ENCODE results near the gene TTYH3.

The TTYH3 gene

DNA sequence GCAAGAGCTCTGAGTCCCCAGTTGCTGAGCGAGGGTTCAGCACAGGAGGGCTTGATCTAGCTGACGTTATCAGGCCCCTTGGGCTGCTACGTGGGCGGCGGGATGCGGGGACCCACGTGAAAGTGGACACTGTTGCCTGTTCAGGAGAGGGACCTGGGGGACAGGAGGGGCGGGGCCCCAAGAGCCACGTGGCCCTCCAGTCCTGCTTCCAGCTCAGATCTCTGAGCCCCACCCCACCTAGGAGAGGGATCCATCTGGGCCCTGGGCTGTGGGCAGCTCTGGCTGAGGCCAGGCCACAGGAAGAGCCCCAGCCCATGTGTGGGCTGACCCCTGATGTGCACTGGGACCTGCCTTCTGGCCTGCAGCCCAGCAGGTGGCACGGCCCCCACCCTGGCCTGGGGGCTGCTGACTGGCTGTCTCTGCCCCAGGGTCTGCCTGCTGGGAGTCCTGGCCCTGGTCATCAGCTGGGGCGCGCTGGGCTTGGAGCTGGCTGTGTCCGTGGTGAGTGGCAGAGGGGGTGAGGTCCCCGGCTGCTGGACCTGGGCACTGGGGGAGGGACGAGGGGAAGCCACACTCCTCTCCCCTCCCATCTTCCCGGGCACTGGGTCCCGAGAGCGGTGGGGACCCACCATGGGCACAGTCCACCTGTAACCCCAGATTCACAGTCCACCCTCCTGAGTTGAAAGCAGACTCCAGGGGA is 17.5 kb downstream of the TTYH3 start:
- DNase-seq = no peak

DNA sequence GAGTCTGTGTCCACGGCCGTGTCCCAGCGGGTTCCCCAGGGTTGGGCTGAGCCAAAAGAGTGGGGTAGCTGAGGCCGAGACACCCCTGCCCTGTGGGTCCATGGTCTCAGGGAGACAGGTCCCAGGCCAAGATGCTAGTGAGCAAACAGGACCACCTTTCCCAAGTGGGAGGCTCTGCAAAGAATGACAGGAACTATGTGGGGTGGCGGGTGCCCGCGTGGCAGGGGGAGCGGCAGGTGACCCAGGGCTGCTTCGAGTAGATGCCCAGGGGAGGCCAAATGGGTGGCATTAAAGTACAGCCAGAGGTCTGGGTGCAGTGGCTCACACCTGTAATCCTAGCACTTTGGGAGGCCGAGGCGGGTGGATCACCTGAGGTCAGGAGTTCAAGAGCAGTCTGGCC is 18.2 kb downstream of the TTYH3 start:
- no peak for DNase-seq

DNA sequence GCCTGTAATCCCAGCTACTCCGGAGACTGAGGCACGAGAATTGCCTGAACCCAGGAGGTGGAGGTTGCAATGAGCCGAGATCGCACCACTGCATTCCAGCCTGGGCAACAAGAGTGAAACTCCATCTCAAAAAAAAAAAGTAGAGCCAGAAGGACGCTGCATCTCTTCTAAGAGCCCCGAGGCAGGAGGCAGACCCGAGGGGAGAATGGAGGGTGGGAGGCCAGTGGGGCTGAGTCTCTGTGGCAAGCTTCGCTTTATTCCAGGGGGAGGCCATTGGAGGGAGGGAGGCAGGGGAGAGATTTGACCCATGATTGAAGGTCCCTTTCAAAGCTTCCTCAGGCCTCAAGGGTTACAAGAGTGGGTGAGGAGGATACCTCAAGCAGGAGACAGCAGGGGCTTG is 18.7 kb downstream of the TTYH3 start:
- DNase-seq = no peak

DNA sequence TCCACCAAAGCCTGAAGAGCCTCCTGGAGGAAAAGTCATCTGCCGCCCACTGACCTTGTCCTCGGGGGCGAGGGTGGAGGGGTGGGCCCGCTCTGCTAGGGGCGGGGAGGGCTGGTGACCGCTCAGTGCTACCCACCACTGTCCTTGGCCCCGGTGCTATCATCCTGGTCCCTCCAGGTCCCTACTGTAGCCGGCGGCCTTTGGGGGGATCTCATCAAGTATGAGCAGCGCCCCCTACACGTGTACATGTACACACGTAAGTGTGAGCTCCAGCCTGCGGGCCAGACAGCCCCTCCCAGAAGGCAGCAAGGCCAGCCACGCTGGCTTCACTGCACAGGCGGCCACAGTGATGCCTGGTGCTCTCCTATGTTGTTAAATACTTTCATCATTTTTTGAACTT is 19.6 kb downstream of the TTYH3 start:
- no peak for DNase-seq

DNA sequence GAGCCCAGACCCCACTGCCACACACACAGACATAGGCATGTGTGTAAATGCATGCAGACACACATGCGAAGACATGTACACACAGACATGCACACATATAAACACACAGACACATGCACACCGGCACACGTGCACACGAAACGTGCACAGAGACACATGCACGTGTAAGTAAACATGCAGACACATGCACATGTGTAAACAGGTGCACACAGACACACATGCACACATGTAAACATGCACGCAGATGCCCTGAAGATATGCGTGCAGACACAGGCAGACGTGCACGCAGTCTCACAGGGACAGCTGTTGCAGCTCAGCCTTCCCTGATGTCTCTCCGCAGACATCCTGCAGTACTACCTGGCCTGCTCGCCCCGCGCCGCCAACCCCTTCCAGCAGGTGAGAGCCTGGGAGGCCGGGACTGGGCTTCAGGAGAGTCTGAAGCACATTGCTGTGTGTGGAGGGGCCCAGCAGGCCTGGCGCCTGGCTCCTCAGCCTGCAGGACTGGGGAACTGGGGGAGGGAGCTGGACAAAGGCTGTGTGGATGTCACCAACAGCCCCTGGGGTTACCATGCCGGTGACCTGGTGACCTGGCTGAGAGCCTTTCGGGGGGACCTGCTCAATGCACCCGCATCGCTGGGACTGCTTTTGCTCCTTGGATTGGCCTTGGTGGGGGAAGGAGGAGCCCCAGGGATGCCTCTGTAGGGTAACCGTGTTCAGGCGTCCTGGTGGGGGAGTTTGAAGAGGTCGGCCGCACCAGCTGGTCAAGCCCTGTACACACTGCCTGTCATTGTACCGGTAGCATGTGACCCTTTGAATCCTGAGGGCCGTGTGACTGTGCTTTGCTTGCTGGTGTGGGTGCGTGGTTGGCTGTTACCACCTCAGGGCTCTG is 20.3 kb downstream of the TTYH3 start:
- no peak for DNase-seq

DNA sequence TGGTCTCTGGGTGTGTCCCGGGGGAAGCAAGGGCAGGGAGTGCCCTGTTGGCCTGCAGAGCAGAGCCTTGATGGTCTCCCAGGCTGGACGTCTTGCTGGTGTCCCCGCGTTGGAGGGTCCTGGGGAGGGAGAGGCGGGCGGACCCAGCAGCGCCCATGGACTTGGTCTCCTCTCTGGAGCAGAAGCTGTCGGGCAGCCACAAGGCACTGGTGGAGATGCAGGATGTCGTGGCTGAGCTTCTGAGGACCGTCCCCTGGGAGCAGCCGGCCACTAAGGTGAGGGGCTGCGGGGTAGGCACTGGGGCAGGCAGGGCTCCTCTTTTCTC is 20.9 kb downstream of the TTYH3 start:
- no peak for DNase-seq

DNA sequence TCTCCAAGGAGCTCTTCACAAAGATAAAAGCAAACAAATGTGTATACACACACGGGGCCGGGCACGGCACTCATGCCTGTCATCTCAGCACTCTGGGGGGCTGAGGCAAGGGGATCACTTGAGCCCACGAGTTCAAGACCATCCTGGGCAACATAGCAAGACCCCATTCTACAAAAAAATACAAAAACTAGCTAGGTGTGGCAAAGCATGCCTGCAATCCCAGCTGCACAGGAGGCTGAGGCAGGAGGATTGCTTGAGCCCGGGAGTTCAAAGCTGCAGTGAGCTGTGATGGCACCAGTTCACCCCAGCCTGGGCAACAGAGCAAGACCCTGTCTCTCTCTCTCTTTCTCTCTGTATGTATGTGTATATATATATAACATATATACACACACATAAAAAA is 22.3 kb downstream of the TTYH3 start:
- DNase-seq = no peak

DNA sequence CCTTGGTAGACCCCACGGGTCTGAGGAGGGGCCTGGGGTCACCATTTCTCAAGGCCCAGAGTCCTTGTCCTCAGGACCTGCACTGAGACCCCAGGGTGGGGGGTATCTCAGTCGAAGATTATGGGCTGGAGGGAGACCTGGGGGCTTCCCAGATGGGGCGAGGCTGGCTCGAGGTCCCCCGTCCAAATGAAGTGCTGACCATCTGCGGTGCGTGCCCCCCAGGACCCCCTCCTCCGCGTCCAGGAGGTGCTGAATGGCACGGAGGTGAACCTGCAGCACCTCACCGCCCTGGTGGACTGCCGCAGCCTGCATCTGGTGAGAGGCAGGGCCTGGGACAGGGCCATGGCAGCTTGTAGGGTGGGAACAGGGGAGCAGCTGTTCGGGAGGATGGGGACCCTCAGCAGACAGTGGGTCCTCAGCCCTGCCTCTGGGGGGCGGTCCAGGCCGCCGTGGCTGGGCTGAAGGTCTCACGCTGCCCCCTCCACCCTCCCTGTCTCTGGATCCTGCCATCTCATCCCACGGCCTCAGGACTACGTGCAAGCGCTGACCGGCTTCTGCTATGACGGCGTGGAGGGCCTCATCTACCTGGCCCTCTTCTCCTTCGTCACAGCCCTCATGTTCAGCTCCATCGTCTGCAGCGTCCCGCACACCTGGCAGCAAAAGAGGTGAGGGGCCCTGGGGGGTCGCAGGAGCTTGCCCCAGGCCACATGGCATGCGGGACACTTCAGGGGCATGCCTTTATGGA is 24.3 kb downstream of the TTYH3 start:
- DNase-seq = no peak

DNA sequence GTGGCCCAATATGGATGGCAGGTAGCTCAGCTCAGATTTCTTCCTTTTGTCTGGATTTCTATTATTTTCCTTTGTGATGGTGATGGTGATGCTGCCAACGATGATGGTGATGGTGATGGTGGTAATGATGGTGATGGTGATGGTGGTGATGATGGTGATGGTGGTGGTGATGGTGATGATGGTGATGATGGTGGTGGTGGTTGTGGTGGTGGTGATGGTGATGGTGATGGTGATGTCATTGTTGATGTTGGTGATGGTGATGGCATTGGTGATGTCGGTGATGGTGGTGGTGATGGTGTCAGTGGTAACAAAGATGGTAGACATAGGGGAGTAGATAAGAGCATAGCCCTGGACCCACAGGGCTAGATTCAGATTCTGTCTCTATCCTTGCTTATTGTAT is 25.4 kb downstream of the TTYH3 start:
- DNase-seq = no peak

DNA sequence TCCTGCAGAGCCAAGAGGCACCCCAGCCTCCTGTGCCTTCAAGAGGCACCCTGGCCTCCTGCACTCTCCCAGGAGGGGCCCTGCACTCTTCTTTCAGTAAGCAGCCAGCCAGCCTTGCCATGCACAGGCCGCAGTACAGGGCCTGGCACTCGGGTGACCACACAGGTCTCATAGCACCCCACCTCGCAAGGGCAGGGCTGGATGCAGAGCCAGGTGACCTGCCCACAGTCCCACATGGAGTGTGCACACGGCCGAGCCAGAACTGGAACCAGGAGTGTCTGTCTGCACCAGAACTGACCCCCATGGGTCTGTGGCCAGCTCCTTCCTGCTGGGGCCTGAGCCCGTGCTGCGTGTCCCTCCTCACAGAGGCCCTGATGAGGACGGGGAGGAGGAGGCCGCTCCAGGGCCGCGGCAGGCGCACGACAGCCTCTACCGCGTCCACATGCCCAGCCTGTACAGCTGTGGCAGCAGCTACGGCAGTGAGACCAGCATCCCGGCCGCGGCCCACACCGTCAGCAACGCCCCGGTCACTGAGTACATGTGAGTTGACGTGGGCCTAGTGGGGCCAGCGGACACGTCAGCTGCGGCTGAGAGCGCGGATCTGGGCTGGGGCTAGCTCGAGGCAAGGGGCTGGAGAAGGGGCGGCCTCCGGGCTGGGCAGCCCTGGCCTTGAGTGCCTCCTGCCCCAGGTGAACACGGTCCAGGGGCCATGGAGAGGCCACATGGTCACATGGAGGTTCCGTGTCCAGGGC is 26.3 kb downstream of the TTYH3 start:
- no peak for DNase-seq

DNA sequence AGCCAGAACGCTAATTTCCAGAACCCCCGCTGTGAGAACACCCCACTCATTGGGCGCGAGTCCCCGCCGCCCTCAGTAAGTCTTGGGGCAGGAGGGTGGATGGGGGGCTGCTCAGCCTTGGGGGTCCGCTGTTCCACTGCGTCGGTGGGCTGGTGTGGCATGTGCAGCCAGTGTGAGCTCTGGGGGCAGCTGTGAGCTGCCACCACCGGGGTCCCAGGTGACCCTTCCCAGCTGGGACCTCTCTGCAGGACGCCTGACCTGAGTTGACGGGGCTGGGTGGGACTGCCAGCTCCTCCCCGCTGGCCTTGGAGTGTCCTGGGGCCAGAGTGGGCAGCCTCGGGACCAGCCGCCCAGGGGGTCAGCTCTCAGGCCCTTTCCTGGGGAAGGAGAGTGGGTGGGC is 27.2 kb downstream of the TTYH3 start:
- no peak for DNase-seq

DNA sequence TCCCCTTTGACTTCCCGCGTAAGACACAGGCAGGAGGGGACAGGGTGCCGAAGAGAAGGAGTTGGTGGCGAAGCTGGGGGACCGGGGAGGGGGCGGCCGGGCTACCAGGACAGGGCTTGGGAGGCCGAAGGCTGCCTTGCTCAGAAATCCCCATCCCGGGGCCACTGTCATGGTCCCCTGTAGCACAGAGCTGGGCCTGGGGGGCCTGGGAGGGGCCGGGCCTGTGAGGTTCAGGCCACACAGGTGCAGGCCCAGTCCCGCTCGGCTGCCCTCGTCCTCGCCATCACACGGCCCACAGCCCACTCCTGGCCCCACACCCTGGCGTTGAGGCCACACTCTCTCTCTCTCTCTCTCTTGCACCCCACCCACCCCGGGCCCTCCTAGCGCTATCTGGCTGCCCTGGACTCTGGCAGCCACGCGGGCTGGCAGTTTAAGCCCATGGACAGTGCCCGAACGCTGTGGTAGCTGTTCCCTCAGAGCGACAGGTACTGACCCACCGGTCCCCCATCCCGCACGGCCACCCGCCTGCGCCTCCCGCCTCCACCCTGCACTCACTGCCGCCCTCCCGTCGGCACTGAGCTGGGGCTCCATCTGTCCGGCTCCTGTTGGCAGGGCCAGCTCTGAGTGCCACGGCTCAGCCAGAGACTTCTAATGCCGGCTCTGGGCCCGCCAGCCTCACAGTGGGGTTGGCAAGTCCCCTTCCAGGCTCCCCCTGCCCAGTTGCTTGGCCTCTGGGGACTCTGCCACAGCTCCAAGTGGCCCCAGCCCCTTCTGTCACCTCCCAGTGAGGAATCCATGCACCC is 28.0 kb downstream of the TTYH3 start:
- DNase-seq = no peak

DNA sequence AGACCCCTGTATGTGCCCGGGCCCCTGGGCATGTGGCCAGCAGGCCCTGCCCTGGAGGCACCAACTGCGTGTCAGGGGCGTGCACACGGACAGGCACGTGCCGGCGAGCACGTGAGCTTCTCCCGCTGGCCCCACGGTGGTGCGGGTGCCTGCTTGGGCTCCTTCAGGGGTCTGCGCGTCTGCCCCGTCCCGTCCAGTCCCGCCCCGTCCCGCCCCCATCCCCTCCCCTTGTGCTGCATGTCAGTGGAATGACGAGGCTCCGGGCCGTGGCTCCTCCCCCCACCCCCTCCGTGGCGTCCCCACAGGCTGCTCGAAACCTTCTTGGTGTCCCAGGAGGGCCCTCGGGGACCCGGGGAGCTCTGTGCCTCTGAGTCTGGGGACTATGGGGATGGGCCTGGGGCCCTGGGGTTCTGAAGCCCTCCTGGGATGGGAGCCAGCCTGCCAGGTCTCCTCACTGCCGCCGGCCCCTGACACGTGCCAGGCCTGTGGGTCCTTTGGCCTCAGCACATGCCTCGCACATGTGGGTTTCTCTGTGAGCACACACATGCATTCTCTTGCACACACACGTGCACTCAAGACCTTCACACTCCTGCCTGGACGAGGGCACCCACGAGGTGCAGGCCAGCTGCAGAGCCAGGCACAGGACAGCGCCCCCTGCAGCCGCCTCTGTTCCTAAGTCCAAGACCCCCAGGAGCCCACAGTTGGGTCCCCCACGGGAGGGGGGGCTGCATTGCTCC is 28.7 kb downstream of the TTYH3 start:
- no peak for DNase-seq

DNA sequence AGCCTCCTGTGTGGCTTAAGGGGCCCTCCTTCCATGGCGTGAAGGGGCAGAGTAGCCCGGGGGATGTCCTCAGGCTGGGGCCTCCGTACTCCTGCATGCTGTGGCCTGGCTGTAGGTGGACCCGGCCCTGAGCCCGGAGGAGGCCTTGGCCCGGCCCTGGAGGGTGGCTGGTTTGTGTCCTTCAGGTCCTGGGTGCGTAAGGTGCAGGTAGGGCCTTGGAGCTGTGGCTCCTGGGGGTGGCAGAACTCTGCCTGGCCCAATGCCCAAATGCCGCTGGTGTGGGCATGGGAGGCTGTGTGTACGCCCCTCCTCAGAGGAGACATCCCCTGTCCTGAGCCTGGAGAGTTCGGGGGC is 29.3 kb downstream of the TTYH3 start:
- no peak for DNase-seq

DNA sequence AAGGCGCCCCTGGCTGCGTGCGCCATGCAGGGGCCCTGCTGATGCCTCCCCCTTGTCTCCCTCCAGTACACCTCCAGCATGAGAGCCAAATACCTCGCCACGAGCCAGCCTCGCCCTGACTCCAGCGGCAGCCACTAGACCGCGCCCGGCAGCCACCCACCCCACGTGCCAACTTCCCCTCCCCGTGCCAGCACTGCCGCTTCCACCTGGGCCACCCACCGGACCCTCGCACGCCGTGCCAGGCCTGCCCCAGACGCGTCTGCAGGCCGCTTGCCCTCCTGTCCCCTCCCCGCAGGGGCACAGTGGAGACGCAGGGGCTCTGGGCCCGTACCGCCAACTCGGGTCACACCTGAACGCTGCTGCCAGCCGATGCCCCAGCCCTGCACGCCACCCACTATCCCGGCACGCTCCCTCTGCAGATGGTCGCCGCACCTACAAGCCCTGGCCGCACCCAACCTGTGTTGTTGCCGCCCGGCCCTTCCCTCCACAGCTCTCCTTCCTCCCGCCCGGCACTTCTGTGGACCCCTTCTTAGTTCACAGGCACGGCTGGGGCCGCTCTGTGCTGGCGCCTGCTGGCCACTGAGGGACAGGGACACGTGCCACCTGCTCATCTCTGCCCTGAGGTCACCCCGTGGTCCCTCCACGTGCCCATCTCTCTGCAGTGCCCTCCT is 30.0 kb downstream of the TTYH3 start:
- no peak for DNase-seq

DNA sequence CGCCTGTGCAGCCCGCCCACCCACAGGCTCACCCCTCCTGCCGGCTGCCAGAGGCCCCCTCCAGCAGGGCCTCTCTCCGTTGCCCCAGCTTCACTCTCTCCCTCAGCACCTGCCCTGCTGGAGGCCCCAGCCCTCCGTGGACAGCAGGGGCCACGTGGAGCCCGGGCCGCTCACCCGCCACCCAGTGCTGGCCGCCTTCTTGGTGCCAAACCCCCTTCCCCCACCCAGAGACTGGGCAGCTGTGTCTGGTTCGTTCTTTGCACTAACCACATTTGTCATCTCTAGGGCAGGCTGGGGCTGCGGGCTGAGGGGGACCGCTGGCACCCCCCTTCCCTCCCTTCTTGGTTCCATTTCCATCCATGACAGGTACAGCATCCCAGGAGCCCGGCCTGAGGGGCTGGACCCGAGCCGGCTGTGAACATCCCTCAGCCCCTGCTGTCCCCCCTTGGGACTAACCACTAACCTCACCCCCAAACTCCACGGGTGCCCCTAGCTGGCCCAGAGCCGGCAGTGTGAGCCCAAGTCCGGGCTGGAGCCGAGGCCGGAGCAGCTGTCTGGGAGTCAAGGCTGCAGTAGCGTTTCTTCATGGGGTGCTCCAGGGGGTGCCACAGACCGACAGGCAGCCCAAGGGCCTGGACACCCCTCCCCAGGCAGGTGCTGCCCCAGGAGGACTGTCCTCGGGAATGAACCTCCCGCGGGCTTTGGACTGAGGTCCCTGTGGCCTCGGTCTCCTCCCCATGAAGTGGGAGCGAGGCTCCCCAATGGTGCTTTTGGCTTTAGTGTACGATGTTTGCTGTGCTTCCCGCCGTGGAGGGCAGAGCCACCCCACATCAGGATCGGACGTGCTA is 30.7 kb downstream of the TTYH3 start:
- DNase-seq = no peak

DNA sequence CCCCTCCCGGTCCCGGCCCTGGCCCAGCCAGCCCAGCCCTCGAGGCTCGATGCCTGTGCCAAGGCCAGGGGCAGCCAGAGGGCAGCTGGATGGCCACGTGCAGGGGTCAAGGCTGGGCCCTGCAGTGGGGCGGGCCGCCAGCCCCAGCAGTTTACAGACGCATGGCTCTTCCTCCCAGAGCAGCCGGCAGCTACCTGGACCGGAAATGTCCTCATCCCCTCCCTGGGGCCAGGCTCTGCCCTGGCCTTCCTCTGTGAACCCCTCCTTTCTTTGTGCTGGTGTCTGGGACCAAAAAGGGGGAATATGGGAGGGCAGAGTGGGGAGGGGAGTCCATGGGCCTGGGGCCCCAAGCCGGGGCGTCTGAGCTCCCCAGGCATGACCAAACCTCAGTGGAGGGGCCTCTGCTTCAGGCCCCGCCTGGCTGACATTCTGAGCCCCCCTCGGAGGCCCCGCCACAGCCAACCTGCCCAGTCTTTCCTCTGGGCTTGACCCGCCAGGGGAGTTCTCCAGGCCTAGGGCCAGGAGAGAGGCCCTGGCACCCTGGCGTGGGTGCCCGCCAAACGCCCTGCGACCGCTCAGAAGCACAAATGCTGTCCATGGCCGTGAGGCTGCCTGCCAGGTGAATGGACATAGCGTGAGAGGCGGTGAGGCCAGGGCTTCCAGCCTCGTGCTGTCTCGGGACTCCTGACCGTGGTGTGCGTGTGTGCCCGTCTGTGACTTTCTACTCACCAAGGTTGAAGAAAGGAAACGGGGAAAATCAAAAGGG is 31.5 kb downstream of the TTYH3 start:
- no peak for DNase-seq

DNA sequence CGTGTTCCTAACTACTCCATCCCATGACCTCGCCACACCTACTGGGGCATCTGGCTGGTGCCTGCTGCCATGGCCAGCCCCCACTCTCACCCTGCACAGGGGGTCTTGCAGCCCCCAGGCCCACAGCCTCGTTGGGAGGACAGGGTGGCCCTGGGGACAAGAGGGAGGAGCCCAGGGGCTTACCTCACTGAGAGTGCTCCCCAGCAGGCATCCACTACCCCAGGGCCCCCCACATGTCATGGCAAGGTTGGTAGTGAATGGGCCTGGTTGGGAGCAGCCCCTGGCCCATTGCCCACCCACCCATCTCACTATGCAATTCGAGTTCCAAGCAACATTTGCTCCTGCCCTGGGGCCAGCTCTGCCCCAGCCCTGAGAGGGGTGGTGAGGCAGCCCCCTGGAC is 32.2 kb downstream of the TTYH3 start:
- no peak for DNase-seq

DNA sequence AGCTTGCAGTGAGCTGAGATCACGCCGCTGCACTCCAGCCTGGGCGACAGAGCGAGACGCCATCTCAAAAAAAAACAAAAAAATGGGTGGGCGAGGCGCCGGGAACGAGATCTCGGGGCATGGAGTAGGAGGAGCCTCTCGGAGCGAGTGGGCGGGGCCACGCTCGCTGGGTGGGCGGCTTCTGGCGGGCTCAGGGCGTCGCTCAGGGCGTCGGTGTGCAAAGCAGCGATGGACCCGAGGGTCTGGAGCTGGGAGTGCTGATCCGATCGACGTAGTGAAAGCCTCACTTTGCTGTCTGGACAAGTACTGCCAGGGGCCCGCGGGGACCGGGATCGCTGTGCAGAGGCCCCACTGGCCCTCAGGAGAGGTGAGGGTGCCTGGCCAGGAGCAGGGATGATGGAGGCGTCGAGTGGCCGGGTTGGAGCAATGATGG is 33.6 kb downstream of the TTYH3 start:
- DNase-seq = no peak
